ENCODE results near the gene ASB10.

Gene ASB10

GRCh38 chr7:151129960-151130591 lies 57.0 kb downstream of the ASB10 start:
- DNase-seq (ENCODE audit: low spot score) = no peak
- no peak for TF ChIP-seq CTCF (IDR thresholded peaks at IDR 0.05; ENCODE audit: extremely low read depth, missing control alignments)

GRCh38 chr7:151129117-151129959 lies 57.7 kb downstream of the ASB10 start:
- no peak for TF ChIP-seq CTCF (IDR thresholded peaks at IDR 0.05; ENCODE audit: extremely low read depth, missing control alignments)
- DNase-seq (ENCODE audit: low spot score) = no peak

GRCh38 chr7:151128716-151129115 lies 58.3 kb downstream of the ASB10 start:
- no peak for DNase-seq (ENCODE audit: low spot score)
- no peak for TF ChIP-seq CTCF (IDR thresholded peaks at IDR 0.05; ENCODE audit: extremely low read depth, missing control alignments)

GRCh38 chr7:151128144-151128543 lies 58.9 kb downstream of the ASB10 start:
- DNase-seq (ENCODE audit: low spot score) = peak; percentile 16
- no peak for TF ChIP-seq CTCF (IDR thresholded peaks at IDR 0.05; ENCODE audit: extremely low read depth, missing control alignments)

- peak; percentile 44 for DNase-seq (ENCODE audit: low spot score)
- TF ChIP-seq CTCF (IDR thresholded peaks at IDR 0.05; ENCODE audit: extremely low read depth, missing control alignments) = no peak
Measured at GRCh38 chr7:151126491-151127137, 60.4 kb downstream of the ASB10 start.

- DNase-seq (ENCODE audit: low spot score) = no peak
- TF ChIP-seq CTCF (IDR thresholded peaks at IDR 0.05; ENCODE audit: extremely low read depth, missing control alignments) = no peak
Measured at GRCh38 chr7:151125846-151126481, 61.1 kb downstream of the ASB10 start.

All from GM20000 (cell line).